Measurements from ENCODE around the gene PIGN. TPM values are rescaled to one million over a fixed set of nuclear protein-coding genes. Genes with fewer than 3 reads are reported as not detected.
A peak's percentile ranks its signal among the peaks of the same experiment; 100 is the strongest.

The PIGN gene
- total and polyA plus RNA-seq, 8 donors = 2.0 to 113 (median 23.8) TPM

- no peak overlapping the region for H3K4me3 ChIP-seq
- no peaks in the 10 kb centered on the region for H3K4me1 ChIP-seq
- H3K36me3 ChIP-seq = peaks cover 8 to 80% (median 58%) of the 10 kb centered on the region in 4 donors
- DNase-seq = no peak
- no peaks in the 10 kb centered on the region for H3K9me3 ChIP-seq
- WGBS, 5 donors = 0 to 100% (median 95%) methylated on average over 1 of the region's 1 CpG
- intact Hi-C loops (cut with DNase I; ENCODE audit: low total_unique reads) = no loop called here
- TF ChIP-seq POLR2AphosphoS5 (IDR thresholded peaks at IDR 0.05) (no peak), CTCF (IDR thresholded peaks at IDR 0.05) (no peak), POLR2A (IDR thresholded peaks at IDR 0.05) (no peak), EP300 (IDR thresholded peaks at IDR 0.05) (no peak)
- no peak overlapping the region for H3K27ac ChIP-seq
- H3K27me3 ChIP-seq = no peaks in the 10 kb centered on the region
Measured at GRCh38 chr18:62140259-62140658, 46.6 kb downstream of the PIGN start.

GRCh38 chr18:62138461-62139235 lies 48.2 kb downstream of the PIGN start:
- no peaks in the 10 kb centered on the region for H3K27me3 ChIP-seq
- TF ChIP-seq CTCF (IDR thresholded peaks at IDR 0.05) (no peak), POLR2A (IDR thresholded peaks at IDR 0.05) (no peak), POLR2AphosphoS5 (IDR thresholded peaks at IDR 0.05) (no peak), EP300 (IDR thresholded peaks at IDR 0.05) (no peak)
- DNase-seq = no peak
- peaks cover 8 to 66% (median 48%) of the 10 kb centered on the region in 4 donors for H3K36me3 ChIP-seq
- no peaks in the 10 kb centered on the region for H3K9me3 ChIP-seq
- 46 to 91% (median 88%) methylated on average over 2 of the region's 2 CpGs for WGBS, 5 donors
- no peak overlapping the region for H3K27ac ChIP-seq
- intact Hi-C loops (cut with DNase I; ENCODE audit: low total_unique reads) = no loop called here
- H3K4me1 ChIP-seq = no peaks in the 10 kb centered on the region
- H3K4me3 ChIP-seq = no peak overlapping the region

GRCh38 chr18:62131301-62131909 lies 55.5 kb downstream of the PIGN start:
- Histone ChIP-seq H3K4me1 (no peaks in the 10 kb centered on the region), H3K36me3 (peaks cover 0 to 12% (median 8%) of the 10 kb centered on the region in 4 donors), H3K27ac (no peak overlapping the region), H3K27me3 (no peaks in the 10 kb centered on the region), H3K9me3 (no peaks in the 10 kb centered on the region), H3K4me3 (no peak overlapping the region)
- intact Hi-C loops (cut with DNase I; ENCODE audit: low total_unique reads) = no loop called here
- peak in 5 of 7 experiments; percentile 60 to 90 (median 86) for TF ChIP-seq CTCF (IDR thresholded peaks at IDR 0.05)
- TF ChIP-seq POLR2AphosphoS5 (IDR thresholded peaks at IDR 0.05) = no peak
- 62 to 95% (median 91%) methylated on average over 2 of the region's 2 CpGs for WGBS, 5 donors
- DNase-seq = peak; percentile 51 to 86

GRCh38 chr18:62128157-62128556 lies 58.7 kb downstream of the PIGN start:
- Histone ChIP-seq H3K27ac (no peak overlapping the region), H3K36me3 (peaks cover 0 to 6% (median 0%) of the 10 kb centered on the region in 4 donors), H3K9me3 (no peaks in the 10 kb centered on the region), H3K4me3 (no peak overlapping the region), H3K27me3 (no peaks in the 10 kb centered on the region), H3K4me1 (no peaks in the 10 kb centered on the region)
- TF ChIP-seq CTCF (IDR thresholded peaks at IDR 0.05) (no peak), POLR2A (IDR thresholded peaks at IDR 0.05) (no peak), EP300 (IDR thresholded peaks at IDR 0.05) (no peak), POLR2AphosphoS5 (IDR thresholded peaks at IDR 0.05) (no peak)
- DNase-seq = no peak
- intact Hi-C loops (cut with DNase I; ENCODE audit: low total_unique reads) = loop anchor here (10.0 kb wide), 1 partner anchor 573 kb away; no protein-coding TSS in a partner anchor
- WGBS, 5 donors = 19 to 32% (median 27%) methylated on average over 1 of the region's 1 CpG
